CD8-positive, alpha-beta memory T cell (primary cell): ENCODE measurements around the gene PLAU. TPM values are rescaled to one million over a fixed set of nuclear protein-coding genes. Genes with fewer than 3 reads are reported as not detected.

Source experiments
- CTCF ChIA-PET: fragments of 350-600 bp; sonication (Branson Sonifier 250); formaldehyde crosslinking; loops from one replicate; lab custom pipeline; 2021; ENCODE audit warnings: antibody characterized with exemption; lab: Charles Lee
- POLR2A ChIA-PET: fragments of 350-600 bp; sonication (Branson Sonifier 250); formaldehyde crosslinking; loops from one replicate; lab custom pipeline; 2021; ENCODE audit warnings: antibody characterized with exemption; lab: Charles Lee
- DNase-seq, 5 donors: peaks; one replicate each; pipeline versions ENCODE4 v3.0.0 to v3.0.0-alpha.2; 2020 to 2022; ENCODE audit warnings: mixed read lengths in 1 of 5
- H3K27ac ChIP-seq: one replicate; pipeline ENCODE4 v1.7.0; 2013; ENCODE audit warnings: low read depth, mild to moderate bottlenecking, low read length, moderate library complexity
- H3K27me3 ChIP-seq: 2 replicates; pipeline ENCODE4 v1.7.0; 2013; ENCODE audit warnings: low read length, mild to moderate bottlenecking; ENCODE audit not compliant: insufficient read depth, poor library complexity, severe bottlenecking
- H3K36me3 ChIP-seq: 2 replicates; pipeline ENCODE4 v1.7.0; 2013; ENCODE audit warnings: mild to moderate bottlenecking, low read length, moderate library complexity; ENCODE audit not compliant: insufficient read depth
- H3K4me1 ChIP-seq: 2 replicates; pipeline ENCODE4 v1.7.0; 2013; ENCODE audit warnings: mild to moderate bottlenecking, low read length, moderate library complexity; ENCODE audit not compliant: insufficient read depth
- H3K4me3 ChIP-seq: 2 replicates; pipeline ENCODE4 v1.7.0; 2013; ENCODE audit warnings: mild to moderate bottlenecking, low read length
- H3K9me3 ChIP-seq: 2 replicates; pipeline ENCODE4 v1.7.0; 2013; ENCODE audit warnings: mild to moderate bottlenecking, low read length
- H3K27ac Mint-ChIP-seq, 8 donors: one replicate each; pipeline ENCODE4 v1.8.0; 2020 to 2021; ENCODE audit warnings: mixed read lengths in 8 of 8, mild to moderate bottlenecking in 6 of 8, inconsistent platforms in 3 of 8, moderate library complexity in 3 of 8
- H3K27me3 Mint-ChIP-seq, 2 donors: one replicate each; pipeline ENCODE4 v1.8.0; 2020 to 2021; ENCODE audit warnings: mixed read lengths in 2 of 2, mild to moderate bottlenecking in 1 of 2, moderate library complexity in 1 of 2
- H3K36me3 Mint-ChIP-seq, 3 donors: one replicate each; pipeline ENCODE4 v1.8.0; 2020 to 2021; ENCODE audit warnings: mixed read lengths in 3 of 3, inconsistent platforms in 1 of 3, mild to moderate bottlenecking in 1 of 3
- H3K4me1 Mint-ChIP-seq, 3 donors: one replicate each; pipeline ENCODE4 v1.8.0; 2020 to 2021; ENCODE audit warnings: mixed read lengths in 3 of 3, inconsistent platforms in 1 of 3, mild to moderate bottlenecking in 1 of 3
- H3K4me3 Mint-ChIP-seq, 7 donors: one replicate each; pipeline ENCODE4 v1.8.0; 2020 to 2021; ENCODE audit warnings: mixed read lengths in 7 of 7, mild to moderate bottlenecking in 6 of 7, moderate library complexity in 4 of 7, inconsistent platforms in 2 of 7
- H3K9me3 Mint-ChIP-seq, 5 donors: one replicate each; pipeline ENCODE4 v1.8.0; 2020 to 2022; ENCODE audit warnings: mixed read lengths in 5 of 5, mild to moderate bottlenecking in 3 of 5, moderate library complexity in 2 of 5, inconsistent platforms in 1 of 5
- polyA plus RNA-seq: library from polyadenylated mRNA; unstranded; fragments of 300-500 nt; fragmentation: Illumina TruSeq; gene quantifications from one replicate; pipeline ENCODE4 v1.2.3, GENCODE V29; 2021
- total RNA-seq, 2 experiments: library from RNA; stranded (reverse); gene quantifications; one replicate each; pipeline ENCODE4 v1.2.3, GENCODE V29; 2021

The PLAU gene
- total and polyA plus RNA-seq, 3 experiments from 2014 or later, result 1.2 to 1.6 TPM; not detected in 1

DNA sequence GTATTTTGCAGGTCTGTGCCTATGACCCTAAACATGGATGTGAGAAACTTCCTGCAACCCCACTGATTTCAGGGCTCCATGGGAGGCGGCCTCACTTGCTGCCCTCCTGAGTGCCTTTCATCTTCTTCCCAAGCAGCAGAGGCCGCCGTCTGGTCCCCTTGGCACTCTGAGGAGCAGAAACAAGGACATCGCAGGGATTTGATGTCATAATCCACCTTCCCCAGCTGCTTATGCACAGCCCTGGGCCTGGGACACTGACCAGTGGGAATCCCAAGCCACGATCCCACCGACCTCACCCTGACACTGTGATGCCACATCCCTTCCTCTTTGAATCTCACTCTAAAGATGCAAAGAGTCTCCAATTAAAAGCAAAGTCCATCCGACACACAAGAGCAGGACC lies 44.3 kb upstream of the PLAU start:
- no peaks in the 10 kb centered on the region for H3K9me3 Mint-ChIP-seq
- H3K4me1 Mint-ChIP-seq, result peaks cover 80 to 98% (median 89%) of the 10 kb centered on the region in 3 donors
- Histone ChIP-seq H3K4me3 (peak overlapping the region; percentile 71), H3K4me1 (peaks cover 85% of the 10 kb centered on the region), H3K27ac (no peak overlapping the region), H3K27me3 (no peaks in the 10 kb centered on the region), H3K36me3 (peaks cover 14% of the 10 kb centered on the region), H3K9me3 (no peaks in the 10 kb centered on the region)
- ChIA-PET CTCF (interaction anchor here (1.0 to 16.5 kb wide), 5 partner anchors 11 to 74 kb away, joined by 3 to 201 read pairs (median 7); partner anchors contain the start of gene CAMK2G), POLR2A (interaction anchor here (1.0 kb wide), 1 partner anchor 8 kb away, joined by 4 read pairs; the partner anchor contains the start of gene CAMK2G)
- H3K36me3 Mint-ChIP-seq, result peaks cover 0 to 69% (median 7%) of the 10 kb centered on the region in 3 donors
- peak overlapping the region; percentile 20 to 91 (median 81) for H3K4me3 Mint-ChIP-seq
- no peaks in the 10 kb centered on the region for H3K27me3 Mint-ChIP-seq
- H3K27ac Mint-ChIP-seq, result peak overlapping the region; percentile 90 to 99 (median 95)
- DNase-seq, result no peak

DNA sequence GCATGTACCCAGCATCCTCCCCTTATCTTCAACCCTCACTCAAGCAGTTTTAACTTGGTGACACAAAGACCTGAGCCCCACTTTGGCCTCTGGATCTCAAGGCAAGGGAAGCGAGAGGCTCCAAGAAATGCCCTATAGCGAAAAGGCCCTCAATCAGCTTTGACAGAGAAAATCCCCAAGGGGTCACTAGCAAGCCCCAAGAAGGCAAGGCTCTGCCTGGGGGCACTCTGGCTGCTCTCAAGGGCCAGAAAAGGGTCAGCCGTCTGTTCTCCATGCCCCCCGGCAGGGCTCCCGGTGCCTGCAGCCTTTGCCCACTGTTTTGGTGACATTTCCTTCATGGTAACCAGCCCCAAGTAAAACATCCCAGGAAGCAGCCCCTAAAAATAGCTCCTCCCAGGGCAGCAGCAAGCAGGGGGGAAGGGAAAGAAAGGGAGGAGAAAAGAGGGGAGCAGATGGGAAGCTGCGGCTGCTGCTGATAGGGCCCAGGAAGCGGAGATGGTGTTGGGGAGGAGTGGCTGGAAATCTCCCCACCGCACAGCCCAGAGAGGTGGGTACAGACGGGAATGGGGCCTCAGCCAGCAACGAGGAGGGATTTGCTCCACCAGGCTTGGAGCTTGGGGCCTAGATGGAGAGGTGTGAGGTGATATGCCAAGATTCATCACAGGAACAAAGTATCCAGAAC lies 43.7 kb upstream of the PLAU start:
- Histone ChIP-seq H3K4me1 (peaks cover 87% of the 10 kb centered on the region), H3K4me3 (no peak overlapping the region), H3K27ac (no peak overlapping the region), H3K36me3 (peaks cover 11% of the 10 kb centered on the region), H3K9me3 (no peaks in the 10 kb centered on the region), H3K27me3 (no peaks in the 10 kb centered on the region)
- peaks cover 0 to 73% (median 7%) of the 10 kb centered on the region in 3 donors for H3K36me3 Mint-ChIP-seq
- ChIA-PET POLR2A (interaction anchor here (0.8 to 1.0 kb wide), 2 partner anchors 11 to 32 kb away, joined by 3 read pairs; no protein-coding TSS in a partner anchor), CTCF (interaction anchor here (4.2 to 16.5 kb wide), 2 partner anchors 10 to 15 kb away, joined by 11 to 201 read pairs; partner anchors contain the start of gene CAMK2G)
- DNase-seq, result no peak
- H3K27me3 Mint-ChIP-seq, result no peaks in the 10 kb centered on the region
- H3K9me3 Mint-ChIP-seq, result no peaks in the 10 kb centered on the region
- peaks cover 85 to 100% (median 93%) of the 10 kb centered on the region in 3 donors for H3K4me1 Mint-ChIP-seq
- peak overlapping the region in 4 of 7 donors; percentile 20 to 86 (median 62) for H3K4me3 Mint-ChIP-seq
- H3K27ac Mint-ChIP-seq, result peak overlapping the region; percentile 86 to 99 (median 94)

DNA sequence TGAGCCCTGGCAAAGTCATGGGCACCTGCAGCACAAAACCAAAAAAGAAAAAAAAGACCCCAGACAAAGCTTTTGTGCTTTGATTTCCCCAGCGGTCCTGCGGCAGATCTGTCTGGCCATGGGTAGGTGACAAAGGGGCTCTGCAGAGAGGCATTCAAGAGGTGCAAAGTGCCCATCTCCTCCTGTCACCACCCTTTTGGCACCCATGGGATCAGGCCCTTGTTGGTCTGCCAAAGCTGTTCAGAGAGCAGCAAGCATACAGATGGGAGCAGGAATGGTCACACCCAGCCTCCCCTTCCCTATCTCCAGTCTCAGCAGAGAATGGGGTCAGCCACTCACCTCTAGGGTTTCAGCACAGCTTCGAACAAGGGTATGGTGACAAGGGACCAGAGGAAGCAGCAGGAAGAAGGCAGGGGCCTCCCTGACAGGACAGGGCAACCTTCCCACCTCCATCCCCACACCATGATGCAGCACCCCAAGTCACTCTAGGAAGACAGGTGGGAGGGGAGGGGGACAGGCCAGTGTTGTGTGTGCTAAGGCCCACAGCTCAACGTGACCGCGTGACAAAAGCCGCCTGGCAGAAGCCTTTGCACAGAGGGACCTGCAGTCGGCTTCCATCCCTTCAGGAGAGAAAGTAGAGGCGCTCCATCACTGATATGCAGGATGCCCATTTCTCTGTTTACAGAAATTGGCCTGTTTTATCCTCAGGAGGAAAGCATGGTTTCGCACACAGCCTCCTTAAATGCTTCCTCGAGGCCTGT lies 42.9 kb upstream of the PLAU start:
- peaks cover 9% of the 10 kb centered on the region for H3K36me3 ChIP-seq
- DNase-seq, result no peak
- POLR2A ChIA-PET, result interaction anchor here (0.8 to 1.0 kb wide), 2 partner anchors 12 to 33 kb away, joined by 3 read pairs; no protein-coding TSS in a partner anchor

DNA sequence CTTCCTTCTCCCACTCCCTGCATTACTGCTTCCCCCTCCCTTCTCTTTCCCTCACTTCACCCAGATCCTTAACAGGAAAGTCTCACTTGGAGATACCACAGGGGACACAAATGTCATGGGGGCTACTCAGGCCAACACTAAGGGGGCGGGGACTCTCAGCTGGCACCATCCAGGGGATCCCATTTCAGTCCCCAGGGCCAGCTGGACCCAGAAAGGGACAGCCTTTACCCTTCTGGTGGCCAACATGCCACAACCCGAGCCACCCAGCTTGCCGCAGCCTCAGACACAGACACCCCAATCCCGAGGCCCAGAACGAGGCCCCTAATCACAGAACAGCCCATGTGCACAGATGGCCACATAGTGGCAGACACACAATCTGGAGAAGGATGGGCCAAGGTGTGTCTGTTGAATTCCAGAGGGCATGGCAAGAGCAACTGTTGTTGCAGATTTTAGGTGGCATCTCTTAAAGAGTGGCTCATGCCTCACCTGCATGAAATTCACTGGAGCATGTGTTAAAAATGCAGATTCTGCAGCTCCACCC lies 42.2 kb upstream of the PLAU start:
- CTCF ChIA-PET, result interaction anchor here (1.3 to 16.5 kb wide), 2 partner anchors 8 to 19 kb away, joined by 4 to 201 read pairs; partner anchors contain the start of gene CAMK2G
- Mint-ChIP-seq H3K27ac (peak overlapping the region in 7 of 8 donors; percentile 58 to 96 (median 84)), H3K4me3 (peak overlapping the region in 1 of 7 donors; percentile 61), H3K9me3 (no peaks in the 10 kb centered on the region), H3K36me3 (peaks cover 0 to 69% (median 7%) of the 10 kb centered on the region in 3 donors), H3K27me3 (no peaks in the 10 kb centered on the region), H3K4me1 (peaks cover 83 to 97% (median 89%) of the 10 kb centered on the region in 3 donors)
- H3K27me3 ChIP-seq, result no peaks in the 10 kb centered on the region
- H3K36me3 ChIP-seq, result peaks cover 9% of the 10 kb centered on the region
- no peaks in the 10 kb centered on the region for H3K9me3 ChIP-seq
- no peak overlapping the region for H3K4me3 ChIP-seq
- POLR2A ChIA-PET, result no interaction called here
- no peak overlapping the region for H3K27ac ChIP-seq
- DNase-seq, result no peak
- peaks cover 84% of the 10 kb centered on the region for H3K4me1 ChIP-seq

More for the DNA sequence above, 42.9 kb upstream of the PLAU start:
- peak overlapping the region in 2 of 7 donors; percentile 37 to 61 for H3K4me3 Mint-ChIP-seq
- H3K4me1 Mint-ChIP-seq, result peaks cover 85 to 100% (median 93%) of the 10 kb centered on the region in 3 donors
- Histone ChIP-seq H3K27ac (no peak overlapping the region), H3K4me1 (peaks cover 87% of the 10 kb centered on the region), H3K9me3 (no peaks in the 10 kb centered on the region), H3K4me3 (no peak overlapping the region), H3K27me3 (no peaks in the 10 kb centered on the region)
- no peaks in the 10 kb centered on the region for H3K9me3 Mint-ChIP-seq
- peaks cover 0 to 73% (median 7%) of the 10 kb centered on the region in 3 donors for H3K36me3 Mint-ChIP-seq
- CTCF ChIA-PET, result interaction anchor here (1.3 to 16.5 kb wide), 2 partner anchors 9 to 18 kb away, joined by 4 to 201 read pairs; partner anchors contain the start of gene CAMK2G
- peak overlapping the region; percentile 6 to 96 (median 82) for H3K27ac Mint-ChIP-seq
- no peaks in the 10 kb centered on the region for H3K27me3 Mint-ChIP-seq

DNA sequence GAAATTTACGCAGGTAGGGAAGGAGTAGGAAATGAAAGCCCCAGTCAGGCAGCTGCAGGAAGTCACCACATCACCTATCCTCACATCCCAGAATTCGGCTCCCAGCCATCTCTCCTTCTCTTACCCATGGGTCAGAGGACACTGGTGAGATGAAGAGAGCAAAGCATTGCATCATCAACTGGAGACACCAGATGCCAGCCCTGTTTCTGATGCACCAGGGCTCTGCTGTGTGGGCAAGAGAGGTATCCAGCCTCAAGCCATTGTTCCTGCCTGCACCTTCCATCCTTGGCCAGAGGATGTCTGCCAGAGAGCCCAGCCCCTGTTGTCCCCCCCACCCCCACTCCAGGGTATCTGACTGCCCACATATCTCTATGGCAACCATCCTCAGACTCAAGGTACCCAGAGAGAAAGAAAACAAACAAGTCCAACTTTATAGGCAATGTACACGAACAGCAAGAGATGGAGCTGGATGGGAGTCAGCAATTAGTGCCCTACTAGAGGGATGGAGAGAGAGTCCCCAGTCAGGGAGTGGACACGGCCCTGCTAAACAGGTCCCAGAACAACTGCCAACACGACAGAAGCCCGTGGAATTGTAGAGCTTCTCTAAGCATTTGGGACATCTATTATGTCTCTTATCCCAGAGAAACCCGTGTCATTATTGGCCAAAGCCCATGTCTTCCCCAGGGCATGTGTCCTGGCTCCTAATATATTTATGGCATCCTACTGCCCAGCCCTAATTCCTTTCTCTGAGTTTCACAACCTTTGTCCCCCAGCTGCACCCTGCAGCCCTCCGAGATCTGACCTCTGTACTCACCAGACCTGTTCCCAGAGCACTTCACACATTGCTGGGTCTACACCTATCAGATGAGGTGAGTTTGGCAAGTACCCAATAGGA lies 39.4 kb upstream of the PLAU start:
- Histone ChIP-seq H3K9me3 (no peaks in the 10 kb centered on the region), H3K4me1 (peaks cover 69% of the 10 kb centered on the region), H3K27me3 (no peaks in the 10 kb centered on the region), H3K27ac (no peak overlapping the region), H3K36me3 (peaks cover 9% of the 10 kb centered on the region), H3K4me3 (no peak overlapping the region)
- Mint-ChIP-seq H3K36me3 (peaks cover 0 to 61% (median 4%) of the 10 kb centered on the region in 3 donors), H3K4me1 (peaks cover 65 to 85% (median 68%) of the 10 kb centered on the region in 3 donors), H3K27me3 (no peaks in the 10 kb centered on the region), H3K27ac (peak overlapping the region; percentile 73 to 98 (median 90)), H3K9me3 (no peaks in the 10 kb centered on the region), H3K4me3 (peak overlapping the region; percentile 80 to 89 (median 86))
- ChIA-PET CTCF (no interaction called here), POLR2A (interaction anchor here (0.8 kb wide), 1 partner anchor 10 kb away, joined by 3 read pairs; no protein-coding TSS in a partner anchor)
- no peak for DNase-seq

DNA sequence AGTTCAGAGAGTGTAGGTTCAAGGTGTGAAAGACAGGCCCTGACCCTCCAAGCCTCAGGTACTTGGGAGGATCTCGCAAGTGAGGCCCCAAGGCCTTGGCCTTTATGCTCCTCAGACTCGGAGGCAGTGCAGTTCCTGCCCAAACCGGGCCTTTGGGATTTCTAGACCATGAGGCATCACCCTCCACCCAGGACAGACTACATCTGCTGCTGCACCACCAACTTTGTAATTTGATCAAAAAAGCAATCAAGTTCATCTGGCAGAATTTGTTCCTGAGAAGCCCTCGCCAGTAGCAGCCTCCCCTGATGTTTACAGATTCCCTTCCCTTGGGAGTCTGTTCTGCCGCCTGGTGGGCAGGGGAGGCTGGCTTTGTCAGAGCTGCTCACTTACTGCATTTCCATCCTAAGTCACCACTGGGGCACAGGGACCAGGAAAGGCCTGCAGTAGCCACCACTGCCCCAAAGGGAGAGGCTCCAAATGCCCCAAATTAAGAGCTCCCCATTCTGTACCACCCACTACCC lies 38.7 kb upstream of the PLAU start:
- no peaks in the 10 kb centered on the region for H3K9me3 Mint-ChIP-seq
- no peaks in the 10 kb centered on the region for H3K27me3 ChIP-seq
- no peaks in the 10 kb centered on the region for H3K27me3 Mint-ChIP-seq
- peaks cover 0 to 58% (median 4%) of the 10 kb centered on the region in 3 donors for H3K36me3 Mint-ChIP-seq
- DNase-seq, result no peak
- no peak overlapping the region for H3K27ac ChIP-seq
- H3K4me3 ChIP-seq, result no peak overlapping the region
- peak overlapping the region; percentile 73 to 94 (median 86) for H3K27ac Mint-ChIP-seq
- ChIA-PET POLR2A (interaction anchor here (0.8 kb wide), 1 partner anchor 11 kb away, joined by 3 read pairs; no protein-coding TSS in a partner anchor), CTCF (no interaction called here)
- H3K9me3 ChIP-seq, result no peaks in the 10 kb centered on the region
- H3K4me1 Mint-ChIP-seq, result peaks cover 60 to 83% (median 61%) of the 10 kb centered on the region in 3 donors
- H3K36me3 ChIP-seq, result peaks cover 9% of the 10 kb centered on the region
- peaks cover 65% of the 10 kb centered on the region for H3K4me1 ChIP-seq
- H3K4me3 Mint-ChIP-seq, result peak overlapping the region; percentile 81 to 94 (median 86)
